NB4 (cell line): ENCODE data around the gene ALDH9A1.
A peak's percentile ranks its signal among the peaks of the same experiment; 100 is the strongest.
"Not testable (repeated sequence)": the region's sequence is repeated elsewhere in the genome, so short reads cannot be mapped to it uniquely, and the experiment has no call there.

Source experiments
- DNase-seq: peaks from one replicate; pipeline ENCODE4 v3.0.0; 2010; ENCODE audit warnings: low read depth
- H3K4me3 ChIP-seq: one replicate; pipeline ENCODE4 v1.5.1; 2011; ENCODE audit warnings: mild to moderate bottlenecking, low read depth, low read length, moderate library complexity
- MYC ChIP-seq: IDR thresholded peaks from 2 replicates; pipeline ENCODE4 v1.6.1; 2011; ENCODE audit warnings: low read depth, low read length
- POLR2A ChIP-seq: IDR thresholded peaks from 2 replicates; pipeline ENCODE4 v1.6.1; 2011; ENCODE audit warnings: mild to moderate bottlenecking; ENCODE audit not compliant: insufficient read length; ENCODE audit errors: extremely low read depth
- TF ChIP-seq, protein P1 (sequence below): IDR thresholded peaks from one replicate; pipeline ENCODE4 v1.5.1; 2012; ENCODE audit warnings: low read depth, low read length
- TF ChIP-seq, protein P2 (sequence below): IDR thresholded peaks from 2 replicates; pipeline ENCODE4 v1.6.1; 2011; ENCODE audit warnings: low read depth, low read length

The ALDH9A1 gene

DNA sequence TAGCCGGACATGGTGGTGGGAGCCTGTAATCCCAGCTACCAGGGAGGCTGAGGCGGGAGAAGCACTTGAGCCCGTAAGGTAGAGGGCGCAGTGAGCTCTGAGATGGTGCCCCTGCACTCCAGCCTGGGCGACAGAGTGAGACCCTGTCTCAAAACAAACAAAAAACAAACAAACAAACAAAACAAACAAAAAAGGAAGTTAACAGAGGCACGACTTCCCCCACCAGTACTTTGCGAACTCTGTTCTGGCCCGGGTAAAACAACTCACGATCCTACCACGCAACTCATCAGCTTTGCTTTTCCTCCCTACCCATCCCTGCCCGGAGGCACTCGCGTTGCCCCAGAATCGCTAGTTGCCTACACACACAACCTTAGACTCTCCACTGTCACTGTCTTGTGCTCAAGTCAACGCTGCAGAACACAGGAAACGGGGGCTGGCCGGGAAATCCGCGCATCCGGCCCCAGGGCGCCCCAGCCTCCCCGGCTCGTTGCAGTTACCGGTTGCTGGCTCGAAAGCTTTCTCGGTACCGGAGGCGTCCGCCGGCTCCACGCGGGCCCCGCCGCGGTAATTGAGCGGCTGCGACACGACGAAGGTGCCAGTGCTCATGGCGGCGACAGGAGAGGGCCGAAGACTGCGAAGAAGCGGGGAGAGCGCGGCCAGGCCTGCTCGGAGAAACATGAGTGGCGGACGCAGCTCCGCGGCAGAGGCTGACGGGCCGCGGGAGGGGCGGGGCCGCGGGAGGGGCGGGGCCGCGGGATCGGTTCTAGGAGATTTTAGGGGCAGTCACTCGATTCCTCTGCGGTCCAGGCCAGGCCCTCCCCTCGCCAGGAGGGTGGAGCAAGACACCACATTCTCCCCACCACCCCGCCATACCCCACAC, at the start of gene ALDH9A1:
Gene ALDH9A1, minus strand, starts transcription at position 682 of the 880 bp plus-strand sequence. Its CDS starts 4 bp downstream, at position 678.
- H3K4me3 ChIP-seq: peak within 1 kb of the TSS; percentile 97
- peak; percentile 95 for DNase-seq
- no peak for TF ChIP-seq MYC
- TF ChIP-seq, protein P1, sequence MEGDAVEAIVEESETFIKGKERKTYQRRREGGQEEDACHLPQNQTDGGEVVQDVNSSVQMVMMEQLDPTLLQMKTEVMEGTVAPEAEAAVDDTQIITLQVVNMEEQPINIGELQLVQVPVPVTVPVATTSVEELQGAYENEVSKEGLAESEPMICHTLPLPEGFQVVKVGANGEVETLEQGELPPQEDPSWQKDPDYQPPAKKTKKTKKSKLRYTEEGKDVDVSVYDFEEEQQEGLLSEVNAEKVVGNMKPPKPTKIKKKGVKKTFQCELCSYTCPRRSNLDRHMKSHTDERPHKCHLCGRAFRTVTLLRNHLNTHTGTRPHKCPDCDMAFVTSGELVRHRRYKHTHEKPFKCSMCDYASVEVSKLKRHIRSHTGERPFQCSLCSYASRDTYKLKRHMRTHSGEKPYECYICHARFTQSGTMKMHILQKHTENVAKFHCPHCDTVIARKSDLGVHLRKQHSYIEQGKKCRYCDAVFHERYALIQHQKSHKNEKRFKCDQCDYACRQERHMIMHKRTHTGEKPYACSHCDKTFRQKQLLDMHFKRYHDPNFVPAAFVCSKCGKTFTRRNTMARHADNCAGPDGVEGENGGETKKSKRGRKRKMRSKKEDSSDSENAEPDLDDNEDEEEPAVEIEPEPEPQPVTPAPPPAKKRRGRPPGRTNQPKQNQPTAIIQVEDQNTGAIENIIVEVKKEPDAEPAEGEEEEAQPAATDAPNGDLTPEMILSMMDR: peak; percentile 51
- TF ChIP-seq POLR2A: peak; percentile 84
- TF ChIP-seq, protein P2, sequence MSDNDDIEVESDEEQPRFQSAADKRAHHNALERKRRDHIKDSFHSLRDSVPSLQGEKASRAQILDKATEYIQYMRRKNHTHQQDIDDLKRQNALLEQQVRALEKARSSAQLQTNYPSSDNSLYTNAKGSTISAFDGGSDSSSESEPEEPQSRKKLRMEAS: no peak

DNA sequence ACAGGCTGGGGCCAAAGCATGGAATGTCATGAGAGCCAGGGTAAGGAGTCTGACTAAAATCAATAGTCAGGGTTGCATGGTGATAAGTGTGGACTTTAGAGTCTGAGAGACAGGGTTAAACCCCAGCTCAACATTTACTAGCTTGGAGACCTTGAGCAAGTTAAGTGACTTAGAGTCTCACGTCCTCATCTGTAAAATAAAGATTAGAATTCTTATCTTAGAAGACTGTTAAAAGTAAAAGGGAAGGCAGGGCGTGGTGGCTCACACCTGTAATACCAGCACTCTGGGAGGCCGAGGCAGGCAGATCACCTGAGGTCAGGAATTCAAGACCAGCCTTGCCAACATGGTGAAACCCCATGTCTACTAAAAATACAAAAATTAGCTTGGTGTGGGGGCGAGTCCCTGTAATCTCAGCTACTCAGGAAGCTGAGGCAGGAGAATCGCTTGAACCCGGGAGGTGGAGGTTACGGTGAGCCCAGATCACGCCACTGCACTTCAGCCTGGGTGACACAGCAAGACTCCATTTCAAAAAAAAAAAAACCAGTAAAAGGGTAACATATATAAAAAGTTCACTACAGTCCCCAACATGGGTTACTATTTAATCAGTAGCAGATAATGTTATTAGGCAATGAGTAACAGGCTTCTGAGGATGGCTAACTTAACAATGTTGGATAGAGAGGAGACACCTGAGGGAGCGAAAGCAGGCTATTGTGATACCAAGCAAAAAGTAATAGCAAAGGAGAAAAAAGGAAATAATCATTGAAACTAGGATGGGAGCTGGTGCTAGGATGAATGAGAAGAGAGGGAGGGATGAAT, 49.5 kb upstream of the ALDH9A1 start:
- DNase-seq: no peak
- TF ChIP-seq, protein P1: no peak
- no peak for TF ChIP-seq MYC
- TF ChIP-seq, protein P2: no peak
- no peak for TF ChIP-seq POLR2A

DNA sequence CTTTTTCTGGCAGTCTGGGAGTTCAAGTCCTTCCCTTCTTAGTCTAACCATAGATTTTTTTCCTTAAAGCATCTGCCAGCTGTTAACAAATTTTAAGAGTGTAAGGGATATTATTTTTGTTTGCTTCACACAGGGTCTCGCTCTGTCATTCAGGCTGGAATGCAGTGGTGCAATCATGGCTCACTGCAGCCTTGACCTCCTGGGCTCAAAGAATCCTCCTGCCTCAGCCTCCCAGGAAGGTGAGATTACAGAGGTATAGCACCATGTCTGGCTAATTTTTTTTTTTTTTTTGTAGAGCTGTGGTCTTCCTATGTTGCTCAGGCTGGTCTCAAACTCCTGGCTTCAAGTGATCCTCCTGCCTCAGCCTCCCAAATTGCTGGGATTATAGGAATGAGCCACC, 46.6 kb upstream of the ALDH9A1 start:
- not testable (repeated sequence) for H3K4me3 ChIP-seq, DNase-seq

More for the DNA sequence above, 49.5 kb upstream of the ALDH9A1 start:
- H3K4me3 ChIP-seq: no peak overlapping the region

DNA sequence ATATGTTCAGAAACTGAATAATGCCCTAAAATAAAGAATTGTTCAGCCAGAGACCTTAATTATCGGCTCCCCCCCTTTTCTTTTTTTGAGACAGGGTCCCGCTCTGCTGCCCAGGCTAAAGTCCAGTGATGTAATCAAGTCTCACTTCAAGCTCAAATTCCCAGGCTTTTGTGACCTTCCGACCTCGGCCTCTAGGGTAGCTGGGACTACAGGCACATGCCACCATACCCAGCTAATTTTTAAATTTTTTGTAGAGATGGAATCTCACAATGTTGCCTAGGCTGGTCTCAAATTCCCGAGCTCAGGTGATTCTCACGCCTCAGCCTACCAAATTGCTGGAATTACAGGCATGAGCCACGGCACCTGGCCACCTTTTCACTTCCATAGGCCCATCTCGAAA, 43.8 kb upstream of the ALDH9A1 start:
- no peak for DNase-seq
- TF ChIP-seq POLR2A: no peak
- TF ChIP-seq, protein P2: no peak
- TF ChIP-seq, protein P1: no peak
- no peak for TF ChIP-seq MYC
- no peak overlapping the region for H3K4me3 ChIP-seq

DNA sequence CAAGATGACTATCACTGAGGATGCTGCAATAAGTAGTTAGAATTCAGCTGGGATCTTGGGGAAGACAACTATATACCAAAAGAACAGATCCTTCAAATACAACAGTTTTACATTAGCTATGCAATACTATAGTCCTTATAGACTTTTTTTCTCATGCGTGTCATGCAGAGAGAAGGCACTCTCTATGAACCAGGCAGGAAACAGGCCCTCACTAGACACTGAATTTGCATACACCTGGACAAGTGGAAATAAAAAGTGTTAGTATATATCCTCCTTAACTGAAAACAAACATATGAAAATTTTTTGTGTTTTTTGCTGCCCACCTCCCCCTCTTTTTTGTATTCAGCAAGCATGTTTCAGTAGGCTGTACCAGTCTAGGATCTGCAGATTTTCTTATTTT, 40.4 kb upstream of the ALDH9A1 start:
- TF ChIP-seq MYC: no peak
- TF ChIP-seq, protein P1: no peak
- TF ChIP-seq POLR2A: no peak
- TF ChIP-seq, protein P2: no peak
- no peak for DNase-seq
- H3K4me3 ChIP-seq: no peak overlapping the region

DNA sequence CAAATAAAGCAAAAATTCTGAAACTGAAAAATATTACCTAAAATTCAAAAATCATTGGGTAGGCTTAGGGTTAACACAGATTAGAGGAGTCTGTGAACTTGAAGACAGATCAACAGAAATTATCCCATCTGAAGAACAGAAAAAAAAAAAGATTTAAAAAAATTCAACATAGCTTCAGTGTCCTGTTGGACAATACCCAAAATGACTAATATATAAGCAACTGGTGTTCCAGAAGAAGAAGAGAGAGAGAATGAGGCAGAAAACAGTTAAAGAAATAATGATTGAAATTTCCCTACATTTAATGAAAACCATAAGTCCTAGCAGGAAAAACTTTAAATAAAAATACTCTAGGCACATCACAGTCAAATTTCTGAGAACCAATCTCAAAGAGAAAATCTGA, 38.8 kb upstream of the ALDH9A1 start:
- no peak for DNase-seq
- no peak overlapping the region for H3K4me3 ChIP-seq
- TF ChIP-seq, protein P2: no peak
- TF ChIP-seq, protein P1: no peak
- TF ChIP-seq MYC (no peak), POLR2A (no peak)
